Right forelimb (tissue), 1 donor: ENCODE data around the gene MRPL19.
A peak's percentile ranks its signal among the peaks of the same experiment; 100 is the strongest.
"Not testable (repeated sequence)": the region's sequence is repeated elsewhere in the genome, so short reads cannot be mapped to it uniquely, and the experiment has no call there.

Source experiments
- DNase-seq: peaks from one replicate; pipeline ENCODE4 v3.0.0-alpha.2; 2018

The MRPL19 gene

DNA sequence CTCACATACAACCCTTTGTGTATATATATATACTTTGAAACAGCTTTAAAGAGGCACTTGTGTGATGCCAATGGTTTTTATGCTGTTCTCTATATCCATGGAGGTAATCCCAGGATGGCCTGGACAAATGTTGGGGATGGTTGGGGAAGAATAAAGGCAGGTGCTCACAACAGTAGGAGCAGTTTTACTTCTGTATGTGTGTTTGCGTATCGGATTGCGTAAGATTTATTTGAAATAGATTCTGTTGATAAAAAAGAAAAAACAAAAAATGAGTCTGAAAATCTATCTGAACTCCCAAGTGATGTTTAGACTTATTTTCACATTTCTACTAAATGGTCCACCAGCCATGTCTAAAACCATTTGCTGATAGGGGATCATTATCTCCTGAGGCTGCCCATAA is 29.3 kb downstream of the MRPL19 start:
- DNase-seq: no peak

DNA sequence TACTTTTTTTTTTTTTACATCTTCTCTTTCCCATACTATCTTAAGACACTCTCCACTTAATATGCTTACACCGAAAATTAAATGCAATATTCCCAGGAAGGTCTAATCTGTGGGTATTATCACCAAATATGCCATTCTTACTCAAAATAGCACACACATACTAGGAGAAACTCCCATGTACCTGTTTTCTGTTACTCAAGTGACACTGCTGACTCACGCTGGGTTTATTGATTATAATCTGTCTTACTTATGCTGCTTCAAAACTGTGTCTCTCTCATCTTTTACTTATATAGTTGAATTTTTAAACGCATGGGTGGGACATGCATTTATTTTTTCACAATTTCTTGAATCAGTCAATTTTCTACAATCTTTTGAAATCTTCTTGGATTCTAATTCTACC is 29.9 kb downstream of the MRPL19 start:
- DNase-seq: no peak

DNA sequence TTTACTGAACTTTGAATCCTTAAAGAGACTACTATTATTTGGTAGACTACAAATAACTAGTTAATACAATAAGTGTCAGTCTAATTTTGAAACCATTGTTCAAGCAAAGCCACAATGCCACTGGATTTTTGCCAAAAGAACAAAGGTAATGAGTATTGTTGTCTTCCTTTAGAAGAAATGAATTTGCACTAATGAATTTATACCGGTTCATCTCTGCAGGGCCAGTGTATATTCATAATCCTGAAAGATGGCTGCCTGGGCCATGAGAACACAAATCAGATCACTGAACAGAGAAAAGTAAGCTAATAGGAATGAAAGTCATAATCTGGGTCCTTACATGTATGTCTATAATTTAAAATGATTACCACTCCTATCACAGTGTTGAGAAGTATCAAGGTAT is 33.0 kb downstream of the MRPL19 start:
- no peak for DNase-seq

DNA sequence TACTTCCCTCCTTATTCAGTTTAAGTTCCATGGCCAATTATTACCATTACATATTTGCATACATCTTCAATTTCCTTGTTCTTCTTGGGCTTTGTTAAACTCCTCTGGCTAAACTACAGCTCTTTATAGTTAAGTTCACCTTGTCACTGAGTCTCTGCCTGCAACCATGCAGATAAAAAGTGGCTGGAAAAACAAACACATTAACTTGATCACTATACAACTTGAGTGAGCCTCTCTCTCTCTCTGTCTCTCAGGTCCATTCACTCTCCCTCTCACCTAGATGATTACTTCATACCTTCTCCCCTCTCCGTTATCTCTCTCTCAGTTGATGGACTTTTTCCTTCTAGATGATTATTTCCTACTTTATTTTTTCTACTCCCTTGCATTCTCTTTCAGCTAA is 33.8 kb downstream of the MRPL19 start:
- DNase-seq: no peak

DNA sequence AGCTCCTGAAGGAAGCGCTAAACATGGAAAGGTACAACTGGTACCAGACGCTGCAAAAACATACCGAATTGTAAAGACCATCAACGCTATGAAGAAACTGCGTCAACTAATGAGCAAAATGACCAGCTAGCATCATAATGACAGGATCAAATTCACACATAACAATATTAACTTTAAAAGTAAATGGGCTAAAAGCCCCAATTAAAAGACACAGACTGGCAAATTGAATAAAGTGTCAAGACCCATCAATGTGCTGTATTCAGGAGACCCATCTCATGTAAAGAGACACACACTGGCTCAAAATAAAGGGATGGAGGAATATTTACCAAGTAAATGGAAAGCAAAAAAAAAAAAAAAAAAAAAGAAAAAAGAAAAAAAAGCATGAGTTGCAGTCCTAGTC is 36.8 kb downstream of the MRPL19 start:
- not testable (repeated sequence) for DNase-seq

DNA sequence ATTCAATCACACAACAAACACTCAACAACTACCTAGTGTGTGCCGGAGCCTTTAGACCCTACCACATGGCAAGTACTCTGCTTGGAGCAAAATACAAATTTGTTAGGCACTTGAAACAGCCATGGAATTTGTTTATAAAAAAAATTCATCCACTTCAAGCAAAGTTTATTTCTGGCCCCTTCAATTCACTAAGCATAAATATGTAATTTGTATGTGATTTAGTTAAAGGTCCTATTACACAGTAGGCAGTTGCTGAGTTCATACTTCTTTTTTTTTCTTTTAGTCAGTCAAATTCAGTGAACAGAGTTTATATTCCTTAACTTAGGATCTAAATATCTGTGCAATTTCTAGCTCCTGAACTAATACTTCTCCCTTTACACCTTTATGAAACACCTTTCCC is 41.6 kb downstream of the MRPL19 start:
- no peak for DNase-seq

DNA sequence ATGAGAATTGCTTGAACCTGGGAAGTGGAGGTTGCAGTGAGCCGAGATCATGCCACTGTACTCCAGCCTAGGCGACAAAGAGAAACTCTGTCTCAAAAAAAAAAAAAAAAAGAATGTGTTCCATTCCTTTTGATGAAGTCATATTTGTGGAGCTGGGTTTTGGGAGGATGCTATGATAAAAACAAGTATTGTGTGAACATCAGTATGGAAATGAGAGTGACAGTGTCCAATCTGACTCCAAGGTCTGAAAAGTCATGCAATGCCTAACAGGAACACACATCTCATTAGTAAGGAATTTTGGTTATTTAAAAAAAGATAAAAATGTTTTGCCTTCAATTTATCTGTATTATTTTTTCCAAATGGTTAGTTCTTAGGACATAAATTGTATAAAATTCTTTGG is 52.3 kb downstream of the MRPL19 start:
- DNase-seq: no peak

DNA sequence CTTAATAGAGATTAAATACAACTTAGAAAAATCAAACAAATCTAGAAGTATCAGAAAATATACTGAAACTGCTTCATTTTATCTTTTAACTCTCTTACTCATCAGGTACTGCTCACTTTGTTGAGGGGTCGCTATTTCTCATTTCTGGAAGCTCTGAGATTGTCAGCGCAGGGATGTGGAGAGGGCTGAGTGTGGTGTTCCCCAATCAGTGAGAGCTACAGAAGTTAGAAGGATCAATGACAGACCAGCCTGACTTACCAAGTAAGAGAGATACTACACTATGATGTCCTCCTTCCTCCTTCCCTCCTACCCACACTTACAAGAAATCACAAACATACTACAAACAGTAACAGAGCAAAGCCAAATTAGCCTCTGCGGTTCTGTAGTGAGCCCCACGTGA is 56.0 kb downstream of the MRPL19 start:
- DNase-seq: no peak

DNA sequence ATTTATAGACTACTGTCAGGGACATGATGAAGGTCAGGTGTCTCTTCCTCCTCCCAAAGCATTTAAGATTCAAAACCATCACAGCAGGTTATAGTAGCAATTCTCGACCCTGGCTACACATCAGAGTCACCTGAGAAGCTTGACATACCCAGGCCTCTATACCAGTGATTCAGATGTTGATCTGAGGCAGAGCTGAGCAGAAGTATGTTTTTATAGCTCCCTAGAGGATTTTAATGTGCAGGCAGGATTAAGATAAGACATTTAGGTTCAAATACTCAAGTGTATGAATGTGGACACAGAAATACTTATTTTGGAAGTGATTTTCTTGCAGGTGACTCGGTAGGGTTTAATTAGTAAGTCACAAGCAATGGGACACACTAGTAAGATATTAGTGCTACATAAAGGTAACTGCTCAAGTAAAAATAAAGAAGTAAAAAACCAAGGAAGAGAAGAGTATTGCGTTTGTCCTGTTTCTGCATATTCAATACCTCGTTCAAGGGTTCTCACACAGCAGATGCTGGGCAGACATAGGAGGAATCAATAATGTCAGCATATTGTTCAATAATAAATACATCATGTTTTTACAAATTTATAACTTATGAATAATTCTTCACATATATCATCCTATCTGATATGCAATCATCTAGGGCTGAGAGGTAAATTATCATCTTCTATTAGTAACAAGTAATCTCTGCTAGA is 57.2 kb downstream of the MRPL19 start:
- DNase-seq: no peak

DNA sequence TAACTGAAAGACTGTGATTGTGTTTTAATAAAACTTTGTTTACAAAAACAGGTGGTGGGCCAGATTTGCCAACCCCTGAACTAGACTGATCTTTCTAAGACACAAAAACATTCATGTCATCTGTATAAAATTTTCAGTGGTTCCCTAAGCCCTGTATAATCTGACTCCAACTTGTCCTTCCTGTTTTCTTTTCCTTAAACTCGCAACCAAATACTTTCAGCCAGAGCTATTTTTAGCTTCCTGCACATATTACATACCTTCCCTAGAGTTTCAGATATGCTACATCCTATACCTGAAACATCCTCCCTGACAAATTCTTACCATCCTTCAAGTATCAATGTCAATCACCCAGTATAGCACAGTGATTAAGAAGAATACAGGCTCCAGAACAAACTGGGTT is 59.3 kb downstream of the MRPL19 start:
- no peak for DNase-seq

DNA sequence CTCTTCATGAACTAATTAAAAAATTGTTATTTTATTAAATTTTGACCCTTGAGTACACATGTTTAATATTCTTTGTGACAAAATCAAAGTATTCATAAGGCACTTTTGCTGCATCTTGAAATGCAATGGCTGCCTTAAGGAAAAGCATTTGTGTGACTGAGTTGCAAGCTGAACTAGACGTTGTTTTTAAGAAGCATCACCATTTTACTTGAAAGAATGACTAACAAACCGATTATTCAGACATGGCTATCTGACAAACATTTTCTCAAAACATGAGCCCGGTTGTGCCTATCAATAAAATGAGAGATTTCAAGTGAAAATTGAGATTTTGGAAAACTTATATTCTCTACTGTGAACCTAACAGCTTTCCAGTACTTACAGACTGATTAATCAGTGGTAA is 61.3 kb downstream of the MRPL19 start:
- DNase-seq: no peak

DNA sequence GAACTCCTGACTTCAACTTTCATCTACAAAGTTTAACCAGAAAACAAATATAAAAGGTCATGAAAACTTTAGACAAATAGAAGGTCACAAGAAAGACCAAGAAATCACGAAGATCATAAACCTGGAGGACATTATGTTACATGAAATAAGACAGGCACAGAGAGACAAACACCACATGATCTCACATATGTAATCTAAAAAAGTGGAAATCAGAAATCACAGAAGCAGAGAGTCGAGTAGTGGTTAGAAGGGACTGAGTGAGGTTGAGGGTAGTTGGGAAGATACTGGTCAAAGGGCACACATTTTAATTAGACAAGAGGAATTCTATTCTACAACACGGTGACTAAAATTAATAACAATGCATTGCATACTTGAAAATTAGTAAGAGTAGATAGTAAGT is 62.7 kb downstream of the MRPL19 start:
- no peak for DNase-seq

DNA sequence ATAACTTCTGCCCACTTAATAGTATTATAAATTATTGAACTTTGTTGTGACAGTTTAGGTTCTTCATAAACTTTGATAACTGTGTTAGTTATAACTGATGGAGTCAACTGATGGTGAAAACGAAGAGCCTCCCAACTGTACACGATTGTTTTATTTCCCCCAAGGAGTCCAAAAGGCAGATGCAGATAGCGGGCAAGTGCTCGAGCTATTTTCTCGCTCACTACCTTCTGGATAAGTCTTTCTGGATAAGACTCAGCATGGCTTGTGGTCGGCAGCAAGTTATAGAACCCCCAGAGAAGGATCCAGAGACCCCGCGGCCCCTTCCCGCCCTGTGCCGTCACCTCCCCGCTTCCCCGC is 63.6 kb downstream of the MRPL19 start:
- DNase-seq: no peak

DNA sequence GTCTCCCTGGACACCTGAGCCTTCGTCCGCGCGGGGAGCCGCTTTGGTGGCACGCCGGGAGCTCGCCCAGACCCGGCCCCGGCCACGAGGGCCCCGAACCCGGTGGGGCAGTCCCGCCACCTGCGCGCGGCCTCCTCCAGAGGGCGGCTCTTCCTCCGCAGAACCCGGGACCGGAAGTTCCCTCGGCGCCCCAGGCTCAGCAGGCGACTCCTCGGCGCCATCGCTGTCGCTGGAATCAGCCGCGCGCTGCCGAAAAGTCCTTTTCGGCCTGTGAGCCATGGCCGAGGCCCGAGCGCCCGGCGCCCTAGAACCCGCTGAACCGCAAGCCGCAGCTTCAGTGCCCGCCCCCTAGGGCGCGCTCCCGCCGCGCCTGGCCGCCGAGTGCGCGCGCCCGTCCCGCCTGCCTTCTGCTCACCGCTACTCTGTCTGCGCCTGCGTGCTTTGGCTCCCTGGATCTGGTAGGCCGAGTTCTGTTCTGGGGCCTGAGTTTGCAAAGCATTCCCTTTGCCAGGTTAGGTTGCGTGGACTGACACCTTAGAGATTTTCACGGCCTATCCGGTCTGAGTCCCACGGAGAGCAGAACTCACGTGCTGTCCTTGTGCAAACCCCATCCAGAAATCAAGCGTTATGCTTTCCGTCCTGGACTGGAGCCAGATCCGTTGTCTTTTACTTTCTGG is 64.1 kb downstream of the MRPL19 start, which contains the start of gene GCFC2:
TSS of gene GCFC2 (minus strand) at position 339 of the 677 bp plus-strand sequence. CDS start at position 279, 60 bp downstream.
- DNase-seq: peak; percentile 93

DNA sequence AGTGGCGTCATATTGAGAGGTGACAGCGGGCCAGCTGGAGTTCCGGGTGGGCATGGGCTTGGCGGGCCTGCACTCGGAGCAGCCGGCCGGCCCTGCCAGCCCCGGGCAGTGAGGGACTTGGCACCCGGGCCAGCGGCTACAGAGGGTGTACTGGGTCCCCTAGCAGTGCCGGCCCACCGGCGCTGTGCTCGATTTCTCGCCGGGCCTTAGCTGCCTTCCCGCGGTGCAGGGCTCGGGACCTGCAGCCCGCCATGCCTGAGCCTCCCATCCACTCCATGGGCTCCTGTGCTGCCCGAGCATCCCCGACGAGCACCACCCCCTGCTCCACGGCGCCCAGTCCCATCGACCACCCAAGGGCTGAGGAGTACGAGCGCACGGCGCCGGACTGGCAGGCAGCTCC is 65.0 kb downstream of the MRPL19 start:
- not testable (repeated sequence) for DNase-seq

DNA sequence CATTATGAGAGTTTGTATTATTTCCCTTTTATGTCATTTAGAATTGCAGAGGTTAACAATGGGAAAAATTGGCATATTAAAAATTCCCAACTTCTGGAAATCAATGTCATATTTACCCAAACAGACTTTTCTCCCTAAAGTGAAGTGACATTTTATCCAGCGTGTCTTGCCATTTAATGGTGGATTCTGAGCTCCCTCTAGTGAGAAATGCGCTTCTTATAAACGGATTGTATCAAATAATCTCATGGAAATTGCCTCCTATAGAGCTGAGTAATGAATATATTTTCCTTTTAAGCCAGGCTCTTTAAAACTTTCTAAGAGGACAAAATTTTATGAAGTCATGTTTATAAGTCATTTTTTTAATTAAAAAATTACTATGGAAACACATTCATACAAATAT is 69.8 kb downstream of the MRPL19 start:
- no peak for DNase-seq

DNA sequence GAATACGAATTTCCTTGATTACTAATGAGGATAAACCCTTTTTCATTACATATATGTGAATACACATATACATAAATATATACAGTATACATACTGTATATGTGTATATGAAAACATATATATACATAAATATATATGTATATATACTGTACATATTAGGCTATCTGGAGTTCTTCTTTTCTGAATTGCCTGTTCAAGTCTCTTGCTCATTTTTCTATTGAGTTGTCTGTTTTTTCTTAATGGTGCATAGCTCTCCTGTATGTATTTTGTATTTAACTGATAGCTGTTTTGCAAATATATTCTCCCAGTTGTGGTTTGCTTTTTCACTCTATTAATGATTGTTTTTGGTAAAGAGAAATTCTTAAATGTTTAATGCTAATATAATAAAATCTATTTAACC is 73.0 kb downstream of the MRPL19 start:
- DNase-seq: no peak

DNA sequence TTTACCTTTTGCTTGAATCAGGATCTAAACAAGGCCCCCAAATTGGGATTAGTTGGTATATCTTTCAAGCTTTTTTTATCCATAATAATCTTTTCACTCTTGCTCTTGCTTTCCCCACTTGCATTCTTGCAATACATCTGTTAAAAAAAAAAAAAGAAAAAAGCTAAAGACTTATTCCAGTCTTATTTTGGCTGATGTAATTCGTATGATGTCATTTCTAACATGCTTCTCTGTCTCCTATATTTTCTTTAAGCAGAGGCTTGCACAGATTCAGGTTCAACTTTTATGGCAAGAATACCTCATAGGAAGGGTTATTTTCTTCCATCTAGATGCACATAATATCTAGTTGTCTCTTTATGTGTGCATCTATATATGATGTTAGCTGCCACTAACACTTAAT is 73.9 kb downstream of the MRPL19 start:
- no peak for DNase-seq

DNA sequence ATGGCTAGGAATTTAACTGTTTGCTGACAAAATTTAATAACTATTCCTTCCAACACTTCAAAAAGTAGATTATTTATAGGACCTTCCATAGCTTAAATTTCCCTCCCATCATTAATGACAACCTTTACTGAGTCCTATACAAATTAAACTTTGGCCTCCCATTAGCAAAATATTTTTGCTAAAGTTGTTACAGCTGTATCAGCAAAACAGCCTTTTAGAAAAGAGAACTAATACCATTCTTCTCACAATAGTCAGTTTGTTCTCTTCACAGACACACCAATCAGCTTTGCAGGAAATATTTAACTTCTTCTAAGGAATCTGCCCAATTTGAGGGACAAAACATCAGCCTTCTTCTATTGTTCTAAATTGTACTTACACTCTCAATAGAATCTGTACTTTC is 76.1 kb downstream of the MRPL19 start:
- no peak for DNase-seq

DNA sequence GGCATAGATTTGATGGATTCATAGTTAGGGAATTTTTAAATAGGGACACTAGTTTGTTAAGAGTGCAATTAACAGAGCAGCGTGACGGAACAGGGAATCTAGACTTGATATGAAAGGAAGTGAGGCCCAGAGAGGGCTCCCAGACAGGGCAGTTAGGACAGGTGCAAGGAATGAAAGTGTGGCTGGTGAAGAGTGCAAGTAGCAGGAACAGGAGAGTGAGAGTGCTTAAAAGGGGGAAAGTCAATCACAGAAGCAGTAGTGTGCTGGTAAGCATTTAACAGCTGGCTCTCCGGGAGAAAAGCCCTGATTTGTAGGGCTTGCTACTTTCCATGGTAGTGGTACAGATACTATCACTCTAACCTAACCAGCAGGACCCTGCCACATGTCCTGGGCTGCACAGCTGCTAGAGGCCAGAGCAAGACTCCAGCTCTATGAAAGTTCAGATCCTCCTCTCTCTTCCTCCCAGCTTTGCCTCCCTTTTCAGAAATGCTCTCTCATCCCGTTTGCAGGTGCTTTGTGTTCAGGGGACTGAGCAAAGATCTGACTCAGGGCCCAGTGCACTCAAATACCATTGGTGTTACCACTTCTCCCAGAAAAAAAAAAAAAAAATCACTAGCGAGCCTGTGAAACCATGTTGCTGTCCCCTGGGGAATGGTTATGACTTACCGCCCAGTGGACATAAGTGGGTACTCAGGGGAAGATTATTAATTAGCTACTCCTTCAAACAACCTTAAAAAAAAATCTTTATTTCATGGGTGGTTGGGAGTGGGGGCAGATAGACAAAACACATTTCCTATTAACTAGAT is 82.2 kb downstream of the MRPL19 start:
- no peak for DNase-seq

DNA sequence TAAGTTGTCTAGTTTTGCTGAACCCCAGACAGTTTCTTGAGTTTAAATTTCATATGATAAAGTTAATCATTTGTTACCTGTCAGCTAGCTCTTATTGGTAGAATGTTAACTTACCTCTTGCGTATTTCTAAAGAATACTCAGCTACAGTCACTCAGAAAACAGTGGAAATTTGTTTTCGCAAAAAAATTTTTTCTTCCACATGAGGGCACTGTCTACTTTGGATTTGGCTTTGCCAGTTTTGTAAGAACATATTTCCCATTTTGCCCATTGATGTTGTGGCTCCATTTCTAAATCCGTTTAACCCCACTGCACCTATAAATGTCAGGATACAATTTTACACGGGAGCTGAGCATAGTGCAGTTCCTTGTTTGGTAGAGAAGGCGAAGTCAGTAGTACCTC is 83.3 kb downstream of the MRPL19 start:
- no peak for DNase-seq

DNA sequence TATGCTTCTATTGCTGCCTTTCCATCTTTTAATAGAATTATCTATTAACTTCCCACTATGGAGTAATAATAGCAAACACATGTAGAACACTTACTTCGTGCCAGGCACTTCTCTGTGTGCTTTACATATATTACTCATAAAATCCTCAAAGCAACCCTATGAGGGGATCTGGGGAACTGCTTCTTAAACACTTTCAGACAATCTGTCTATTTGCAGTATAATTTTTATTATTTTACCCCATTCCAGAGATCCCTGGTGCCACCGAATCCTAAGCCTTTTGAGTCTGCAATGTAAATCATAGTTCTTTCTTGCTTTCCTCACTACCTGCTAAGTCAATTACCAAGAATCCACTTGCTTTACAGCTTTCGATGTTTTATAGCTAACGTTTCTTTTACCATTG is 89.7 kb downstream of the MRPL19 start:
- no peak for DNase-seq

DNA sequence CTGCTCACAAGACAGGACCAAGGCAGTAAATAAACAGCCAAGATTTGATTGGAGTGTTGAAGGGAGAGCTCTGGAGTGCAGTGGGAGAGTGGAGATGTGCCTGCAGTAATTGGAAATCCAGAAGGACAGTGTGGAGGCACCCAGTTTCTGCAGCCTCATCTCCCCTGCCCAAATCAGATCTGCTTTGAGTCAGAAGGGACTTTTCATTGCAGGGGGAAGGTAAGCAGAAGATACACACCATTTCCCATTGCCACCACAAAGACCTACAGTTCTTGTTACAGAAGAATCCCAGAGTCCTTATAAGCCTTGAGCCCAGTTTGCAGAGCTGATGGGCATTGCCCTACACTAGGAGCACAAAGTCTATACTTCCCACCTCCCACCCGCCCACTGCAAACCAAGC is 91.4 kb downstream of the MRPL19 start:
- no peak for DNase-seq
